Stimulated activated CD8-positive, alpha-beta memory T cell treated with anti-CD3 and anti-CD28 coated beads, Interleukin-4, amount 100 ng/mL, for 1 hour (primary cell): ENCODE data around the gene CD247.

Experiments used
- DNase-seq, 2 donors: peaks; one replicate each; pipeline ENCODE4 v3.0.0-alpha.2; 2020; ENCODE audit warnings: low read depth in 2 of 2, low spot score in 1 of 2

Gene CD247

GRCh38 chr1:167512046-167512654, 6.2 kb downstream of the CD247 start:
- no peak for DNase-seq

GRCh38 chr1:167511374-167511986, 6.8 kb downstream of the CD247 start:
- no peak for DNase-seq

GRCh38 chr1:167510881-167511280, 7.4 kb downstream of the CD247 start:
- no peak for DNase-seq

GRCh38 chr1:167510244-167510643, 8.1 kb downstream of the CD247 start:
- DNase-seq = no peak

GRCh38 chr1:167509587-167509986, 8.7 kb downstream of the CD247 start:
- no peak for DNase-seq

- no peak for DNase-seq
These were observed 10.6 kb downstream of the CD247 start for GRCh38 chr1:167507719-167508118.

GRCh38 chr1:167504467-167504827, 13.9 kb downstream of the CD247 start:
- no peak for DNase-seq

- no peak for DNase-seq
These were observed 14.5 kb downstream of the CD247 start for GRCh38 chr1:167503626-167504466.

- no peak for DNase-seq
These were observed 15.4 kb downstream of the CD247 start for GRCh38 chr1:167502719-167503462.

- DNase-seq = no peak
These were observed 16.2 kb downstream of the CD247 start for GRCh38 chr1:167502192-167502551.

- DNase-seq = no peak
These were observed 16.7 kb downstream of the CD247 start for GRCh38 chr1:167501515-167502191.

- no peak for DNase-seq
These were observed 18.0 kb downstream of the CD247 start for GRCh38 chr1:167500283-167500860.

- DNase-seq = no peak
These were observed 18.6 kb downstream of the CD247 start for GRCh38 chr1:167499664-167500101.

- no peak for DNase-seq
These were observed 19.2 kb downstream of the CD247 start for GRCh38 chr1:167499106-167499505.

GRCh38 chr1:167496797-167497619, 21.3 kb downstream of the CD247 start:
- no peak for DNase-seq

GRCh38 chr1:167493372-167493771, 25.0 kb downstream of the CD247 start:
- no peak for DNase-seq

- DNase-seq = no peak
These were observed 25.8 kb downstream of the CD247 start for GRCh38 chr1:167492481-167492910.

- DNase-seq = no peak
These were observed 26.5 kb downstream of the CD247 start for GRCh38 chr1:167491586-167492461.

- no peak for DNase-seq
These were observed 27.6 kb downstream of the CD247 start for GRCh38 chr1:167490765-167491164.
